ENCODE measurements around the gene TFF1. TPM values are rescaled to one million over a fixed set of nuclear protein-coding genes. Genes with fewer than 3 reads are reported as not detected.

The TFF1 gene
- total RNA-seq, 1 donor from 2014 or later: not detected

DNA sequence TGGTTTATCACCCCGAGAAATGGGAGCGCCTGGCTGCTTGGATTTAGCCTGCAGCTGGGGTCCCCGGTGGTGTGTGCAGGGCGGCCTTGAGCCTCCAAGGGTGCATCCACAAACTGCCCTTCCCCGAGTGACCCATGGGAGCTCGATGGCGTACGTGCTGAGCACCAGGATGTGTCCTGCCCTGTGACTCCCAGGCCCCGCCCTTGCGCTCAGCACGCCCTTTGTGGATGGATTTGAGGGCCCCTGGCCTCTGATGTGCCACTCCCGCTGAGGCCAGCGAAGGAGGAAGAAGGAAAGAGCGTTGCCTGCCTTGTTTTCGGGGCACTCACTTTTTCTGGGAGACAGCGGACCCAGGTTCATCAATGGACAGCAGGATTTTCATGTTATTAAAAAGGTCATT is 49.4 kb downstream of the TFF1 start:
- Histone ChIP-seq H3K36me3 (ENCODE audit: control insufficient read depth, insufficient read depth, low read length) (no peaks in the 10 kb centered on the region), H3K27me3 (ENCODE audit: control insufficient read depth, insufficient read depth, low read length) (peaks cover 6% of the 10 kb centered on the region), H3K4me3 (ENCODE audit: low read depth, low read length) (no peak overlapping the region)
- TF ChIP-seq, protein P1, sequence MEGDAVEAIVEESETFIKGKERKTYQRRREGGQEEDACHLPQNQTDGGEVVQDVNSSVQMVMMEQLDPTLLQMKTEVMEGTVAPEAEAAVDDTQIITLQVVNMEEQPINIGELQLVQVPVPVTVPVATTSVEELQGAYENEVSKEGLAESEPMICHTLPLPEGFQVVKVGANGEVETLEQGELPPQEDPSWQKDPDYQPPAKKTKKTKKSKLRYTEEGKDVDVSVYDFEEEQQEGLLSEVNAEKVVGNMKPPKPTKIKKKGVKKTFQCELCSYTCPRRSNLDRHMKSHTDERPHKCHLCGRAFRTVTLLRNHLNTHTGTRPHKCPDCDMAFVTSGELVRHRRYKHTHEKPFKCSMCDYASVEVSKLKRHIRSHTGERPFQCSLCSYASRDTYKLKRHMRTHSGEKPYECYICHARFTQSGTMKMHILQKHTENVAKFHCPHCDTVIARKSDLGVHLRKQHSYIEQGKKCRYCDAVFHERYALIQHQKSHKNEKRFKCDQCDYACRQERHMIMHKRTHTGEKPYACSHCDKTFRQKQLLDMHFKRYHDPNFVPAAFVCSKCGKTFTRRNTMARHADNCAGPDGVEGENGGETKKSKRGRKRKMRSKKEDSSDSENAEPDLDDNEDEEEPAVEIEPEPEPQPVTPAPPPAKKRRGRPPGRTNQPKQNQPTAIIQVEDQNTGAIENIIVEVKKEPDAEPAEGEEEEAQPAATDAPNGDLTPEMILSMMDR (IDR thresholded peaks at IDR 0.05; ENCODE audit: insufficient read depth, low read length, poor library complexity, severe bottlenecking): no peak
- DNase-seq (ENCODE audit: low read depth): no peak

DNA sequence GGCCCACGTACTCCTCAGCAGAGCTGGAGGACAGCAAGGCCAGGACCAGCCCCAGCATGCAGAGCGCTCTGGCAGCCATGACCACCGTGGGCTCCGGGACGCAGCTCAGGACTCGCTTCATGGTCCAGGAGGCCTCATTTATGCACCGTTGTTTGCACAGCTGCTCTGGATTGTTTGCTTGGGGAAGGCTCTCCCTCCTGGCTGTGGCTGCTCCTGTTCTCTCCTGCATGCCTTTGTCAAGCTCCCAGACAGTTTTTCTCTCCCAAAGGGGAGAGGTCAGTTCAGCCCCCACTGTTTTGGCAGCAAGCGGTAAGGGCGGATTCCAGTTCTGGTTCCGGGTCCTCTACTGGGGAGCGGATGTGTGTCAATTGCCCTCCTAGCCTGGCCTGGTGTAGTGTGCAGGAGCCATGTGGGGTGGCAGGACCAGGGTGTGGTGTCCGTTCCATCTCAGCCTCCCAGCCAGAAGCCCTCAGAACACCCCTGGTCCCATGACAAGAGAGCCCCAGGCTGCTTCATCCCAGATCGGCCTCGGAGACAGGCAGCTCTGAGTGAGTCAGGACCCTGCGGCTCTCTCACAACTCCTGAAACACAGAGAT is 50.9 kb downstream of the TFF1 start, which contains the start of gene TFF3:
TSS of gene TFF3 (minus strand) at position 114 of the 596 bp plus-strand sequence. CDS start at position 79, 35 bp downstream.
- TF ChIP-seq, protein P1 (IDR thresholded peaks at IDR 0.05; ENCODE audit: insufficient read depth, low read length, poor library complexity, severe bottlenecking): no peak
- no peaks in the 10 kb centered on the region for H3K36me3 ChIP-seq (ENCODE audit: control insufficient read depth, insufficient read depth, low read length)
- no peak within 1 kb of the TSS for H3K4me3 ChIP-seq (ENCODE audit: low read depth, low read length)
- DNase-seq (ENCODE audit: low read depth): peak; percentile 58
- H3K27me3 ChIP-seq (ENCODE audit: control insufficient read depth, insufficient read depth, low read length): peaks cover 7% of the 10 kb centered on the region

DNA sequence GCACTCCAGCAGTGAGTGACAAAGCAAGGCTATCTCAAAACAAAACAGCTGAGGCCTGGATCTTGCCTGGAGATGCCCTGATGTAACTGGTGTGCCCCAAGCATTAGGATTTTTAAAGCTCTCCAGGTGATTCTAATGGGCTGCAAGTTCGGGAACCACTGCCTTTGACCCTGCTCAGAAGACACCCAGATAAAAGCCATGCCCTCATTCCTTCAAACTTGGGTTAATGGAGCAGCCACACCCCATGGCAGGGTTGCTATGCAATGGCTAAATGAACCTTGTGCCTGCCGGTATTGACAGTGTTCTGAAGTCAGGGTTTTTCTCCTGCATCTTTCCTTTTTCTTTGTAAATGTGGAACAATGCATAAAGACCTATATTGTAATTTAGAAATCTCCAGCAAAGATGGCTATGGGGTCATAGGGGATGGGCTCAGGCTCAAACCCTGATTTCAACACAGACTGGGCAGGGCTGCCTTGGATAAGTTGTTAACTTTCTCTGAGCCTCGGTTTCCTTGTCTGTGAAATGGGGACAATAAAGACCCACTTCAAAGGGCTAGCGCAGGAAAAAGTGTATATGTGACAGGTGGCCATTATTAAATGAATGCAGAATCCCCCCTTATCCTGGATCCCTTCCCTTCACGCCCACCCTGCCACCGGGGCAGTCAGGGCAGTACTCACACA is 51.6 kb downstream of the TFF1 start:
- Histone ChIP-seq H3K27me3 (ENCODE audit: control insufficient read depth, insufficient read depth, low read length) (peaks cover 9% of the 10 kb centered on the region), H3K36me3 (ENCODE audit: control insufficient read depth, insufficient read depth, low read length) (no peaks in the 10 kb centered on the region), H3K4me3 (ENCODE audit: low read depth, low read length) (no peak overlapping the region)
- TF ChIP-seq, protein P1 (IDR thresholded peaks at IDR 0.05; ENCODE audit: insufficient read depth, low read length, poor library complexity, severe bottlenecking): no peak
- no peak for DNase-seq (ENCODE audit: low read depth)

DNA sequence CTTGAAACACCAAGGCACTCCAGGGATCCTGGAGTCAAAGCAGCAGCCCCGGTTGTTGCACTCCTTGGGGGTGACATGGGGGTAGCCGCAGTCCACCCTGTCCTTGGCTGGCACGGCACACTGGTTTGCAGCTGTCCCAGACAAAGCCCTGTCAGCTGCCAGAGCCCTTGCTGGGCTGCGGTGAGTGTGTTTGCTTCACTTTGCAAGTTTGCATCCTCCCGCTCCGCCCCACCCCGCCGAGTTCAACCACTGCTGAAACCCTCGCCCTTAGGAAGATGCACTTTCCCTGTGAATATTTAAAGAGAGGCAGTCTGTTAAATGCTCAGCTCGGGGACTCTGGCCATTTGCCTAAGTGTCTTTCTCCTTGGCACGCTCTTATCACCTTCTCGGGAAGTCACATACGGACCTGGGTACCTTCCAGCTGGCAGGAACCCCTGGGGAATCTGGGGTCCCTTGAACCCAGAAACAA is 52.8 kb downstream of the TFF1 start:
- DNase-seq (ENCODE audit: low read depth): no peak
- TF ChIP-seq, protein P1 (IDR thresholded peaks at IDR 0.05; ENCODE audit: insufficient read depth, low read length, poor library complexity, severe bottlenecking): no peak
- Histone ChIP-seq H3K36me3 (ENCODE audit: control insufficient read depth, insufficient read depth, low read length) (no peaks in the 10 kb centered on the region), H3K4me3 (ENCODE audit: low read depth, low read length) (no peak overlapping the region), H3K27me3 (ENCODE audit: control insufficient read depth, insufficient read depth, low read length) (peaks cover 12% of the 10 kb centered on the region)

DNA sequence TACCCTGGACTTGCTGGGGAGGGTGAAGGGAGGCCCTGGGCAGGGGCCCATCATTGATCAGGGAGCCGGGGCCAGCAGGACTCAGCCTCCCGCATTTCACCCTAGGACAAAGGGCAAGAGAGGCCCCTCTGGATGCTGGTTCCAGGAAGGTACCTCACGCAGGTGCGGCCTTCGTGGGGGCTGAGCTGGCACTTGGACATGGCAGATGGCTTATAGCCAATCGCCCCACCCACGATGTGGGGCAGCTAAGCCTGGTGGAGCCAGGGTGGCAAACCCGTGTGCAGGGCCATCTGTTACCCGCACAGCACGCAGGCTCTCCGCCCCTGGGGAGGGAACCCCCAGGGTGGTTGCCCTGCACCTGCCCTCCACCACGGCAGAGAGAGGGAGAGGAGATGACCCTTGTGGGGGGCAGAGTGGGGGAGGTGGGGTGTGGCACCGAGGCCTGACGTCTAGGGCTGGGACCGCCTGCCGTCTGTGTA is 53.7 kb downstream of the TFF1 start:
- H3K4me3 ChIP-seq (ENCODE audit: low read depth, low read length): no peak overlapping the region
- TF ChIP-seq, protein P1 (IDR thresholded peaks at IDR 0.05; ENCODE audit: insufficient read depth, low read length, poor library complexity, severe bottlenecking): no peak
- no peak for DNase-seq (ENCODE audit: low read depth)
- H3K36me3 ChIP-seq (ENCODE audit: control insufficient read depth, insufficient read depth, low read length): no peaks in the 10 kb centered on the region
- H3K27me3 ChIP-seq (ENCODE audit: control insufficient read depth, insufficient read depth, low read length): peaks cover 16% of the 10 kb centered on the region

Other genes with a start within 250 kb of the TFF1 start
- 3.6 and 5.4 TPM in 2 replicates for gene ABCG1, start 147.4 kb downstream of the TFF1 start, total RNA-seq
- 0.17 and 0.21 TPM in 2 replicates for gene TFF3, start 51.1 kb downstream of the TFF1 start, total RNA-seq
- not detected in 2 replicates for gene TFF2, start 15.5 kb downstream of the TFF1 start, total RNA-seq
- 3.8 and 4.1 TPM in 2 replicates for gene TMPRSS3, start 29.5 kb upstream of the TFF1 start, total RNA-seq
- not detected in 2 replicates for gene UBASH3A, start 37.4 kb upstream of the TFF1 start, total RNA-seq
- gene RSPH1, start 129.7 kb upstream of the TFF1 start, total RNA-seq: 0.29 and 1.6 TPM in 2 replicates
- gene SLC37A1, start 147.3 kb upstream of the TFF1 start, total RNA-seq: 29.3 and 34.2 TPM in 2 replicates

Data from kidney epithelial cell (primary cell).